Eye (tissue), 1 donor: Measurements from ENCODE around the gene ZFHX3.

ENCODE experiments used
- DNase-seq: peaks from one replicate; pipeline ENCODE4 v3.0.0-alpha.2; 2015

ZFHX3 gene

GRCh38 chr16:73037845-73038570 is 9.9 kb downstream of the ZFHX3 start:
- no peak for DNase-seq

GRCh38 chr16:73037331-73037745 is 10.6 kb downstream of the ZFHX3 start:
- DNase-seq: peak; percentile 33

GRCh38 chr16:73036074-73036826 is 11.7 kb downstream of the ZFHX3 start:
- peak; percentile 85 for DNase-seq

- DNase-seq: no peak
Measured at GRCh38 chr16:73034374-73034773, 13.6 kb downstream of the ZFHX3 start.

GRCh38 chr16:73033271-73033998 is 14.5 kb downstream of the ZFHX3 start:
- DNase-seq: peak; percentile 75

GRCh38 chr16:73032541-73033270 is 15.2 kb downstream of the ZFHX3 start:
- peak; percentile 30 for DNase-seq

GRCh38 chr16:73031984-73032383 is 15.9 kb downstream of the ZFHX3 start:
- no peak for DNase-seq

GRCh38 chr16:73031155-73031866 is 16.6 kb downstream of the ZFHX3 start:
- DNase-seq: no peak

- no peak for DNase-seq
Measured at GRCh38 chr16:73028721-73029361, 19.1 kb downstream of the ZFHX3 start.

GRCh38 chr16:73028263-73028662 is 19.7 kb downstream of the ZFHX3 start:
- no peak for DNase-seq

GRCh38 chr16:73027685-73028111 is 20.2 kb downstream of the ZFHX3 start:
- DNase-seq: no peak

GRCh38 chr16:73026754-73027684 is 20.9 kb downstream of the ZFHX3 start:
- DNase-seq: no peak

GRCh38 chr16:73025856-73026210 is 22.1 kb downstream of the ZFHX3 start:
- no peak for DNase-seq

GRCh38 chr16:73025151-73025855 is 22.6 kb downstream of the ZFHX3 start:
- DNase-seq: no peak

GRCh38 chr16:73024571-73025105 is 23.3 kb downstream of the ZFHX3 start:
- no peak for DNase-seq

GRCh38 chr16:73023752-73024570 is 24.0 kb downstream of the ZFHX3 start:
- no peak for DNase-seq

GRCh38 chr16:73023320-73023719 is 24.6 kb downstream of the ZFHX3 start:
- DNase-seq: no peak

GRCh38 chr16:73022534-73022933 is 25.4 kb downstream of the ZFHX3 start:
- DNase-seq: no peak
